HepG2 (cell line): ENCODE measurements around the gene GJD3. TPM values are rescaled to one million over a fixed set of nuclear protein-coding genes. Genes with fewer than 3 reads are reported as not detected.

Source experiments
- AGO1 ChIP-seq: fragments of 200-400 bp; formaldehyde crosslinking; IDR thresholded peaks from 2 replicates; pipeline ENCODE4 v1.6.1; 2017; ENCODE audit warnings: mild to moderate bottlenecking, low read depth, low read length, moderate library complexity; ENCODE audit not compliant: poor library complexity, severe bottlenecking
- AGO2 ChIP-seq: fragments of 200-400 bp; formaldehyde crosslinking; optimal IDR thresholded peaks from 2 replicates; pipeline ENCODE3; 2017; ENCODE audit warnings: mild to moderate bottlenecking, low read depth, low read length, moderate library complexity
- ASH2L ChIP-seq: fragments of 300-600, 200-600 bp; sonication (generic); IDR thresholded peaks from 2 replicates; pipeline ENCODE4 v1.7.0; 2017; ENCODE audit warnings: low read depth, mild to moderate bottlenecking, moderate library complexity, mixed read lengths, low read length; ENCODE audit not compliant: insufficient read length
- ATF7-NPFF ChIP-seq: sonication (generic); formaldehyde crosslinking; IDR thresholded peaks from 2 replicates; pipeline ENCODE4 v1.8.1; 2023; ENCODE audit warnings: mild to moderate bottlenecking, low read depth, missing genetic modification reagents, moderate library complexity
- DDIT3 ChIP-seq: sonication (generic); formaldehyde crosslinking; IDR thresholded peaks from 2 replicates; pipeline ENCODE4 v1.4.0; 2020; ENCODE audit warnings: mild to moderate bottlenecking, missing genetic modification reagents
- FOXJ3 ChIP-seq: sonication (generic); formaldehyde crosslinking; IDR thresholded peaks from 2 replicates; pipeline ENCODE4 v1.4.0; 2020; ENCODE audit warnings: missing genetic modification reagents, mild to moderate bottlenecking, borderline replicate concordance
- GABPB1 ChIP-seq: IDR thresholded peaks from 2 replicates; pipeline ENCODE4 v1.6.1; 2016; ENCODE audit warnings: mild to moderate bottlenecking, missing genetic modification reagents, moderate library complexity, missing compliant biosample characterization
- MTA1 ChIP-seq: sonication (generic); formaldehyde crosslinking; IDR thresholded peaks from 2 replicates; pipeline ENCODE4 v1.4.0; 2020; ENCODE audit warnings: missing genetic modification reagents, mild to moderate bottlenecking, borderline replicate concordance
- MTF2 ChIP-seq: sonication (generic); formaldehyde crosslinking; IDR thresholded peaks from 2 replicates; pipeline ENCODE4 v1.5.0; 2020; ENCODE audit warnings: missing genetic modification reagents, borderline replicate concordance
- MYC ChIP-seq: sonication (generic); formaldehyde crosslinking; IDR thresholded peaks from 2 replicates; pipeline ENCODE4 v1.9.0; 2021; ENCODE audit warnings: missing genetic modification reagents, borderline replicate concordance
- RBFOX2 ChIP-seq: fragments of 200-400 bp; formaldehyde crosslinking; IDR thresholded peaks from 2 replicates; pipeline ENCODE4 v1.6.1; 2017; ENCODE audit warnings: low read depth, mild to moderate bottlenecking, low read length
- RXRA ChIP-seq: sonication (generic); formaldehyde crosslinking; IDR thresholded peaks from 2 replicates; pipeline ENCODE4 v1.5.1; 2020; ENCODE audit warnings: missing genetic modification reagents
- SCMH1 ChIP-seq: sonication (generic); formaldehyde crosslinking; IDR thresholded peaks from 2 replicates; pipeline ENCODE4 v1.9.0; 2021; ENCODE audit warnings: missing genetic modification reagents, mild to moderate bottlenecking, borderline replicate concordance
- TBX3 ChIP-seq: fragments of 450-650 bp; IDR thresholded peaks from 2 replicates; pipeline ENCODE4 v1.6.1; 2017; ENCODE audit warnings: antibody characterized with exemption, mild to moderate bottlenecking, inconsistent platforms, borderline replicate concordance
- TCF7 ChIP-seq: sonication (generic); IDR thresholded peaks from 2 replicates; pipeline ENCODE4 v1.6.1; 2016; ENCODE audit warnings: antibody characterized with exemption, low read depth
- ZFP37 ChIP-seq: sonication (generic); formaldehyde crosslinking; IDR thresholded peaks from 2 replicates; pipeline ENCODE4 v1.4.0; 2020; ENCODE audit warnings: missing genetic modification reagents, borderline replicate concordance
- ZNF263 ChIP-seq: sonication (generic); formaldehyde crosslinking; IDR thresholded peaks from 2 replicates; pipeline ENCODE4 v1.4.0; 2020; ENCODE audit warnings: missing genetic modification reagents
- ZNF343 ChIP-seq: sonication (generic); formaldehyde crosslinking; IDR thresholded peaks from 2 replicates; pipeline ENCODE4 v1.4.0; 2020; ENCODE audit warnings: mild to moderate bottlenecking, missing genetic modification reagents
- ZNF781 ChIP-seq: sonication (generic); formaldehyde crosslinking; IDR thresholded peaks from 2 replicates; pipeline ENCODE4 v1.5.1; 2020; ENCODE audit warnings: borderline replicate concordance, mild to moderate bottlenecking, missing genetic modification reagents; ENCODE audit errors: not compliant biosample characterization
- ZNF782 ChIP-seq: sonication (generic); formaldehyde crosslinking; IDR thresholded peaks from 2 replicates; pipeline ENCODE4 v1.4.0; 2020; ENCODE audit warnings: missing genetic modification reagents, mild to moderate bottlenecking, borderline replicate concordance
- polyA plus RNA-seq, 8 experiments: library from polyadenylated mRNA; depleted of rRNA in 3 of 8; stranded (reverse) in 7 of 8; unstranded in 1 of 8; fragments of >200 nt; fragmentation: Illumina TruSeq in 4 of 8; extraction: Trizol in 4 of 8; gene quantifications; 2 replicates each; pipeline versions ENCODE4 v1.2.1 to v1.2.3, GENCODE V29; 2011 to 2016; ENCODE audit warnings: low read depth in 4 of 8, missing spikeins in 1 of 8, mixed read lengths in 1 of 8; ENCODE audit not compliant: insufficient read depth in 1 of 8
- total RNA-seq, 5 experiments: library from RNA; depleted of rRNA; stranded (reverse); fragments of >200 nt; fragmentation: Illumina TruSeq; extraction: Trizol; gene quantifications; 2 replicates each; pipeline ENCODE4 v1.2.3, GENCODE V29; 2016; ENCODE audit warnings: low read depth in 1 of 5
- TF ChIP-seq, protein P1 (sequence below): sonication (generic); formaldehyde crosslinking; IDR thresholded peaks from 2 replicates; pipeline ENCODE4 v1.5.0; 2020; ENCODE audit warnings: missing genetic modification reagents

The GJD3 gene
- total and polyA plus RNA-seq, 2 of the 13 experiments (the other 11 are each of a cell fraction or from before 2014, with no cell fraction given), result not detected

DNA sequence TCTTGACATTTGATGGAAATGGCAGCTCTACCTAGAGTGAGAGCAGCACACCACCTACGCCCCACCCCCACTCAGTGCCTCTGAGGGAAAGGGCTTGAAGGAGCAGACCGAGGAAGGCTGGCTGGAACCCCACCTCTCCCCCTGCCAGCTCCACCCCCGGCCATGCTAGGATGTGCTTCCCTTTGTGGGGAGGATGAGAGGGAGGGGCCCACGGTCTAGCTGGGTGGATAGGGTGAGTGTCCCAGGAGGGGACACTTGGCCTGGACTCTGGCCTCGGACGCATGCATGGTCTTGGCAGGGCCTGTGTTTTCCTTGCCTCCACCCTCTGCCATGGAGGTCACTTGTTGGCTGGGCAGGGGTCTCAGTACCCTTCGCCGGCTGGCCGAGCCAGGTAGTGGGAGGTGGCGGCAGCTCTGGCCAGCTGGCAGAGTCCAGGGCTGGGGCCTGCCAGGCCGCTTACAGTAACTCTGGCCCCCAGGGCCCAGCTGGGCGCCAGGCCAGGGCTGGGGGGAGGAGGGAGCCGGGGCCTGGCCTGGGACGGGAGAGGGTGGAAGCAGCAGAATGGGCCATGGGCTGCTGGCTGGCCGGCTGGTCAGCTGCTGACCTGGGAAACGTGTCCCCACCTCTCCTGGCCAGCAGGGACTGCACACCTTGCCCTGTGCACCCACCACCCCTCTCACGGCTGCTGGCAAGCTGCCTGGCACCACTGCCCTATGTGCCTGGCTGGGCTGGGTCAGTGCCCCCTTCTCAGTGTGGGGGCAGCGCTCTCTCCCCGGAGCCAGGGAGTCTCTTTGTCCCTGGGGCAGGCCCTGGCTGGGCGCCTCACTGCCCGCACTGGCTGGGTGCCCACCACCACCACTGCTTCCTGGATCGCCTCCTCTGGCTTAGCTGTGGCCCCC lies 32.5 kb downstream of the GJD3 start (continued):
- TF ChIP-seq MTF2 (CRISPR knock-in tag) (no peak), TBX3 (no peak), FOXJ3 (CRISPR knock-in tag) (no peak), ZNF782 (CRISPR knock-in tag) (no peak), AGO1 (peak; percentile 51), TCF7 (no peak), DDIT3 (CRISPR knock-in tag) (no peak), ZNF781 (CRISPR knock-in tag) (no peak), RXRA (no peak), SCMH1 (CRISPR knock-in tag) (no peak), RBFOX2 (peak; percentile 51; the same call in 1 of the 2 replicates), AGO2 (peak; percentile 51), ASH2L (no peak), MYC (peak; percentile 31; the same call in 1 of the 2 replicates), MTA1 (CRISPR knock-in tag) (peak; percentile 95; the same call in 1 of the 2 replicates), ZNF343 (CRISPR knock-in tag) (no peak), ATF7-NPFF (no peak), ZFP37 (CRISPR knock-in tag) (no peak), GABPB1 (CRISPR knock-in tag) (peak; percentile 48; the same call in 1 of the 2 replicates), ZNF263 (CRISPR knock-in tag) (no peak)
- TF ChIP-seq, protein P1, sequence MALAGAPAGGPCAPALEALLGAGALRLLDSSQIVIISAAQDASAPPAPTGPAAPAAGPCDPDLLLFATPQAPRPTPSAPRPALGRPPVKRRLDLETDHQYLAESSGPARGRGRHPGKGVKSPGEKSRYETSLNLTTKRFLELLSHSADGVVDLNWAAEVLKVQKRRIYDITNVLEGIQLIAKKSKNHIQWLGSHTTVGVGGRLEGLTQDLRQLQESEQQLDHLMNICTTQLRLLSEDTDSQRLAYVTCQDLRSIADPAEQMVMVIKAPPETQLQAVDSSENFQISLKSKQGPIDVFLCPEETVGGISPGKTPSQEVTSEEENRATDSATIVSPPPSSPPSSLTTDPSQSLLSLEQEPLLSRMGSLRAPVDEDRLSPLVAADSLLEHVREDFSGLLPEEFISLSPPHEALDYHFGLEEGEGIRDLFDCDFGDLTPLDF (CRISPR knock-in tag), result no peak
